Heart left ventricle (tissue), 16 donors: ENCODE measurements around the gene HDAC4. TPM values are rescaled to one million over a fixed set of nuclear protein-coding genes. Genes with fewer than 3 reads are reported as not detected.

ENCODE experiments used
- ATAC-seq, 4 donors: fragments of 200-7000 bp; cut with Tn5 transposase; one replicate each; pipeline ENCODE4 v1.9.1; 2020 to 2022; ENCODE audit warnings: moderate library complexity in 4 of 4, mild to moderate bottlenecking in 3 of 4, moderate number of reproducible peaks in 1 of 4
- DNase-seq, 5 donors: peaks; one replicate each; pipeline ENCODE4 v3.0.0-alpha.2; 2020
- H3K27ac ChIP-seq, 12 donors: fragments of 200-600 bp; sonication (generic) in 4 of 12; one replicate each; pipeline versions ENCODE4 v1.5.0 to v1.8.0; 2016 to 2022; ENCODE audit warnings: mild to moderate bottlenecking in 2 of 12
- H3K27me3 ChIP-seq, 9 donors: fragments of 200-600 bp; sonication (generic) in 2 of 9; one replicate each; pipeline versions ENCODE4 v1.5.1 to v1.8.0; 2016 to 2022; ENCODE audit warnings: mild to moderate bottlenecking in 3 of 9
- H3K36me3 ChIP-seq, 9 donors: fragments of 200-600 bp; sonication (generic) in 2 of 9; one replicate each; pipeline versions ENCODE4 v1.5.0 to v1.8.0; 2018 to 2022; ENCODE audit warnings: mild to moderate bottlenecking in 2 of 9
- H3K4me1 ChIP-seq, 12 donors: fragments of 200-600 bp; sonication (generic) in 4 of 12; one replicate each; pipeline versions ENCODE4 v1.5.0 to v1.8.0; 2016 to 2022; ENCODE audit warnings: mild to moderate bottlenecking in 3 of 12
- H3K4me3 ChIP-seq, 12 donors: fragments of 200-600 bp; sonication (generic) in 4 of 12; one replicate each; pipeline versions ENCODE4 v1.5.0 to v1.8.0; 2017 to 2022; ENCODE audit warnings: mild to moderate bottlenecking in 9 of 12, moderate library complexity in 4 of 12
- H3K9me3 ChIP-seq, 12 donors: fragments of 200-600 bp; sonication (generic) in 4 of 12; one replicate each; pipeline versions ENCODE4 v1.5.0 to v1.8.0; 2016 to 2022; ENCODE audit warnings: mild to moderate bottlenecking in 1 of 12
- POLR2A ChIP-seq, 2 donors: fragments of 450-650 bp; IDR thresholded peaks; one replicate each; pipeline ENCODE4 v1.6.1; 2017; ENCODE audit warnings: antibody characterized with exemption in 2 of 2, mild to moderate bottlenecking in 2 of 2, moderate library complexity in 2 of 2
- WGBS, 4 donors: extraction: QIAGEN DNeasy Blood & Tissue Kit in 2 of 4; methylation state at CpG; one replicate each; pipeline versions ENCODE4 v1.1.5 to v1.1.7; 2013 to 2018; 5-methylcytosine and 5-hydroxymethylcytosine counted together
- intact Hi-C, 10 donors: fragments of 100-400 bp; cut with DNase I; formaldehyde crosslinking; loops; one replicate each; pipeline versions ENCODE4 v1.11.1 to v1.14.2; 2022
- polyA plus RNA-seq, 2 donors: library from polyadenylated mRNA; stranded (reverse); fragments of 200-250 nt; gene quantifications; one replicate each; pipeline ENCODE4 v1.2.3, GENCODE V29; 2013
- total RNA-seq, 9 donors: library from RNA; depleted of rRNA in 2 of 9; stranded (reverse); fragments of >200 nt in 2 of 9; fragmentation: NEBNext Ultra II Directional in 3 of 9; extraction: Animal tissue kit (Norgen Biotek cat#: 25700) in 3 of 9; gene quantifications; one replicate each; pipeline versions ENCODE4 v1.1.0 to v1.2.4, GENCODE V29; 2016 to 2023
- TF ChIP-seq, protein P1 (sequence below), 12 donors: fragments of 200-600 bp; sonication (generic) in 4 of 12; IDR thresholded peaks; one replicate each; pipeline versions ENCODE4 v1.5.0 to v1.8.0; 2018 to 2022; ENCODE audit warnings: antibody characterized with exemption in 12 of 12, mild to moderate bottlenecking in 5 of 12
- donor health status: ischemic (EF 13 %, LVEDD 7.1; RV severe dilation, severe dysfunction).
- donor health status: healthy with polysubstance abuse.
- donor health status: DM: no; HTN: yes; CAD: no.
- donor health status: DM: no; HTN: no; CAD: no.
- donor health status: ischemic (EF 25% LVEDD 6.9; RV normal size, moderate dysfunction).
- donor health status: ischemic (EF 25% LVEDD 5.7; RV mildly dilated, moderate dysfunction).
- donor health status: healthy.
- donor health status: DM: yes; HTN: yes; CAD: no.
- donor health status: ischemic (EF 35%, LVEDD 5.7; RV mildly dilated, moderate dysfunction).
- donor health status: nonischemic (EF 11% LVEDD 7.7; RV severe dilation, severe dysfunction).
- donor health status: DM: yes; HTN: yes; CAD: no.
- donor health status: PGD.
- donor health status: ischemic (EF 29% LVEDD 5.4; RV normal size, mild dysfunction).
- donor health status: nonischemic (EF 23%, LVEDD 6.1; RV moderate dilation, normal function).

The HDAC4 gene
- total and polyA plus RNA-seq, 11 donors: 13.9 to 37.6 (median 27.5) TPM

DNA sequence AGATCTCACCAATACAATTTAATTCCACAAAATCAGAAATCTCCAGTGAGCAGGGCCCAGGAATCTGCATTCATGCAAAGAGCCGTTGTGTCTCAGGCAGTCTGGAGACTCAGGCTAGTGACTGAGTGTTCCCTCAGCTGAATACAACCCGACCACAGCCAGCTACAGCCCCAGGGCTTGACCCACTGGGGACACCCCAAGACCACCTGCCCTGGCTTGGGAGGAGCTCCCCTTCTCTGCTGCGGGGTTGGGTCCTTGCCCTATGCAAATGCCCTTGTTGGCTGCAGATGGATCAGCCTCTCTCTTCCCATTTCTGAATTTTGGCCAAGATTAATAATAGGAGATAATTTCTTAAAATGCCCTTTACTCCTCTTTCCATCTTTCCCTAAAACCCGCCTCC lies 395.2 kb downstream of the HDAC4 start:
- peaks cover 0 to 14% (median 7%) of the 10 kb centered on the region in 12 donors for H3K9me3 ChIP-seq
- H3K27ac ChIP-seq: no peak overlapping the region
- no peak for ATAC-seq
- intact Hi-C loops: no loop called here
- 70 to 81% (median 76%) methylated on average over 4 of the region's 4 CpGs for WGBS, 4 donors
- TF ChIP-seq POLR2A (IDR thresholded peaks at IDR 0.05): no peak
- TF ChIP-seq, protein P1, sequence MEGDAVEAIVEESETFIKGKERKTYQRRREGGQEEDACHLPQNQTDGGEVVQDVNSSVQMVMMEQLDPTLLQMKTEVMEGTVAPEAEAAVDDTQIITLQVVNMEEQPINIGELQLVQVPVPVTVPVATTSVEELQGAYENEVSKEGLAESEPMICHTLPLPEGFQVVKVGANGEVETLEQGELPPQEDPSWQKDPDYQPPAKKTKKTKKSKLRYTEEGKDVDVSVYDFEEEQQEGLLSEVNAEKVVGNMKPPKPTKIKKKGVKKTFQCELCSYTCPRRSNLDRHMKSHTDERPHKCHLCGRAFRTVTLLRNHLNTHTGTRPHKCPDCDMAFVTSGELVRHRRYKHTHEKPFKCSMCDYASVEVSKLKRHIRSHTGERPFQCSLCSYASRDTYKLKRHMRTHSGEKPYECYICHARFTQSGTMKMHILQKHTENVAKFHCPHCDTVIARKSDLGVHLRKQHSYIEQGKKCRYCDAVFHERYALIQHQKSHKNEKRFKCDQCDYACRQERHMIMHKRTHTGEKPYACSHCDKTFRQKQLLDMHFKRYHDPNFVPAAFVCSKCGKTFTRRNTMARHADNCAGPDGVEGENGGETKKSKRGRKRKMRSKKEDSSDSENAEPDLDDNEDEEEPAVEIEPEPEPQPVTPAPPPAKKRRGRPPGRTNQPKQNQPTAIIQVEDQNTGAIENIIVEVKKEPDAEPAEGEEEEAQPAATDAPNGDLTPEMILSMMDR (IDR thresholded peaks at IDR 0.05): no peak
- no peak for DNase-seq
- no peaks in the 10 kb centered on the region for H3K36me3 ChIP-seq
- no peak overlapping the region for H3K4me3 ChIP-seq
- H3K27me3 ChIP-seq: peaks cover 0 to 61% (median 12%) of the 10 kb centered on the region in 9 donors
- H3K4me1 ChIP-seq: no peaks in the 10 kb centered on the region

DNA sequence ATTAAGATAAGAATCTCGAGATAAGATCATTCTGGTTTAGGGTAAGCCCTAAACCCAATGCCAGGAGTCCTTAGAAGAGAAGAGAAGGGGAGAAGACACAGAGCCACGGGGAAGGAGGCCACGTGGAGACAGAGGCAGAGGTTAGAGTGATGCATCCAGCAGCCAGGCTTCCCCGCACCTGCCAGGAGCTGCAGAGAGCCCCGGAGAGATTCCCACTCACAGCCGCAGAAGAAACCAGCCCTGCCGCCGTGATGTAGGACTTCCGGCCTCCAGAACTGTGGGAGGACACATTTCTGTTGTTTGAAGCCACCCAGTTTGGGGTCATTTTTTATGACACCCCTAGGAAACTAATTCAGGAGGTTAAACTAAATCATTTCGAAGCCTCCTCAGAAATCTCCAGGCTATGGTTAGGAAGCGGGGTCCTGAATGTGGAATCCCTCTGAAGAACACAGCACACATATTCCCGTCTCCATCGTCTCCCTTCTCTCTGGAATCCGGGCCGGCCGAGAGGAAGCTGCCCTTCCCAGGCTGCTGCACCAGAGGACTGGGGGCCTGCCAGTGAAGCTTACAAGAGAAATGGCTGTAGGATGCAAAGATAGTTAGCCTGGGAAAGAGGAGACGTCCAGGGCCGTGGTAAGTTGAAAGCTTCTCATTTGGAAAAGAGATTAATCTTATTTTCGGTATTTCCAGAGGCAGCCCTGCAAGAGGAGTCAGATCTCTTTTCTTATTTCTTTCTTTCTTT lies 396.4 kb downstream of the HDAC4 start:
- ATAC-seq (no peak), DNase-seq (no peak)
- peaks cover 0 to 14% (median 7%) of the 10 kb centered on the region in 12 donors for H3K9me3 ChIP-seq
- H3K36me3 ChIP-seq: no peaks in the 10 kb centered on the region
- H3K27ac ChIP-seq: no peak overlapping the region
- no peak for TF ChIP-seq POLR2A (IDR thresholded peaks at IDR 0.05)
- TF ChIP-seq, protein P1 (IDR thresholded peaks at IDR 0.05): no peak
- peaks cover 0 to 52% (median 9%) of the 10 kb centered on the region in 9 donors for H3K27me3 ChIP-seq
- intact Hi-C loops: no loop called here
- no peak overlapping the region for H3K4me3 ChIP-seq
- 76 to 78% (median 78%) methylated on average over 19 of the region's 19 CpGs for WGBS, 4 donors
- no peaks in the 10 kb centered on the region for H3K4me1 ChIP-seq

DNA sequence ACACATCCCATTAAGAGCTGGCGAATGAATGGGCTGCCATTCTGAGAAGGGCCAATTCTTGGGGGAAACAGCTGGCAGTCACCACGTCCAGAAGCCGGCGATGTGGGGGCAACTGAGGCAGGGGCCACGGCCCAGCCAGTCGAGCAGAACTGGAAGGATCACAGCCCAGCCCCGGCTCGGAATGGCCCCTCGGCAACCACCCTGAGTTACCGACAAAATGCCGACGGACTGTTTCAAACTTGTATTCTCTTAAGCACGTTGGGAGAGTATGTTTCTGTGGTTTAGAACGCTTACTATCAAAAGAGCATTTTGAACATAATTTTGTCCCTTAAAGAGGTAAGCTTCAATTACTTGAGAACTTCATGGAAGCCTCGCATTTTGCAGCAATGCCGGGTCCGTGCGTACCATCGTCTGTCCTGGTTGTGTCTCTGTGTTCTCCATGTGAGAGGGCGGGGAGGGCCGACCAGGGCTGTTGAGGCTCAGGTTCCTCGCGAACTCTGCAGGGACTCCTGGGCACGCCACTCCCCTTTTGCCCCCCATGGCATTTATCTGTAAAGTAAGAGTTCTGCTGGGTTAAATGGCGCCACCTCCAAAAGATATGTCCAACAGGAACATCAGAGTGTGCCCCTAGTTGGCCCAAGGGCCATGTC lies 397.1 kb downstream of the HDAC4 start:
- Histone ChIP-seq H3K4me1 (no peaks in the 10 kb centered on the region), H3K9me3 (peaks cover 0 to 14% (median 7%) of the 10 kb centered on the region in 12 donors), H3K27me3 (peaks cover 0 to 48% (median 9%) of the 10 kb centered on the region in 9 donors), H3K36me3 (no peaks in the 10 kb centered on the region), H3K27ac (no peak overlapping the region), H3K4me3 (peak overlapping the region in 4 of 12 donors; percentile 5 to 41 (median 29))
- intact Hi-C loops: no loop called here
- ATAC-seq (no peak), DNase-seq (no peak)
- no peak for TF ChIP-seq POLR2A (IDR thresholded peaks at IDR 0.05)
- TF ChIP-seq, protein P1 (IDR thresholded peaks at IDR 0.05): no peak
- WGBS, 4 donors: 81 to 85% (median 83%) methylated on average over 25 of the region's 25 CpGs

DNA sequence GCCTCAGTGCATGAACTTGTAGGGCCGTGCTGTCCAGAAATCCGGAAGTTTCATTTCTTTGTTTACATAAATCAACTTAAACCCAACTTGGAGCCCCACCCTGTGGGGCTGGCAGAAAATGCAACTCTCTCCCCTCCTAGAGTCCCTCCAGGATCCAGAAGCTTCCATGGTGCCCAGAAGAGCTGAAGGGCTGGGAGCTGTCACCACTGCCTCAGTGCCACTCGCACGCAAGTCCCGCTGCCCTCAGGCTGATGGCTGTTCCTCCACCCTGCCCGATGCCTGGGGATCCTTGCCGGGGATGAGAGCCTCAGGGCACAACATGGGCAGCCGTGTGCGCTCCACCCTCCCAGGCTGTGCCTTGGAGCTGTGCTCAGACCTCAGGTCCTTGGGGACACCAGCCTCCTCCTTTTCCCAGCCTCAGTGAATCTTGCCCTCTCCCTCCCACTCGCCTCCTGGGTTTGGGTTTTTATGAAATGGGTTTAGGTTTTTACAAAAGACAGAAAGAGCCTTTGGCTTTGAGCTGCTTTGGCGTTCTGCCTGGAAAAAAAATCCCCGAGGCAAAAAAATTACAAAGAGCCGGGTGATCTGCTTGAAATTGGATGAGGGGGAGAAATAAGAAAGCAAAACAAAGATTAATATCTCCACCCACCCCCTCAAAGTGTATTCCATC lies 397.7 kb downstream of the HDAC4 start:
- TF ChIP-seq, protein P1 (IDR thresholded peaks at IDR 0.05): no peak
- TF ChIP-seq POLR2A (IDR thresholded peaks at IDR 0.05): no peak
- Histone ChIP-seq H3K27ac (peak overlapping the region in 5 of 12 donors; percentile 25 to 59 (median 42)), H3K27me3 (peaks cover 0 to 44% (median 7%) of the 10 kb centered on the region in 9 donors), H3K4me1 (no peaks in the 10 kb centered on the region), H3K9me3 (peaks cover 0 to 14% (median 7%) of the 10 kb centered on the region in 12 donors), H3K36me3 (no peaks in the 10 kb centered on the region), H3K4me3 (peak overlapping the region in 6 of 12 donors; percentile 5 to 41 (median 21))
- intact Hi-C loops: no loop called here
- DNase-seq: no peak
- ATAC-seq: peak; percentile 27 to 41 (median 34)
- WGBS, 4 donors: 61 to 70% (median 64%) methylated on average over 13 of the region's 13 CpGs
